Measurements from ENCODE around the gene MARK4. TPM values are rescaled to one million over a fixed set of nuclear protein-coding genes. Genes with fewer than 3 reads are reported as not detected.
"Not testable (repeated sequence)": the region's sequence is repeated elsewhere in the genome, so short reads cannot be mapped to it uniquely, and the experiment has no call there.

Gene MARK4
- polyA plus RNA-seq, 1 experiment: 17.1 TPM

- TF ChIP-seq, protein P1, sequence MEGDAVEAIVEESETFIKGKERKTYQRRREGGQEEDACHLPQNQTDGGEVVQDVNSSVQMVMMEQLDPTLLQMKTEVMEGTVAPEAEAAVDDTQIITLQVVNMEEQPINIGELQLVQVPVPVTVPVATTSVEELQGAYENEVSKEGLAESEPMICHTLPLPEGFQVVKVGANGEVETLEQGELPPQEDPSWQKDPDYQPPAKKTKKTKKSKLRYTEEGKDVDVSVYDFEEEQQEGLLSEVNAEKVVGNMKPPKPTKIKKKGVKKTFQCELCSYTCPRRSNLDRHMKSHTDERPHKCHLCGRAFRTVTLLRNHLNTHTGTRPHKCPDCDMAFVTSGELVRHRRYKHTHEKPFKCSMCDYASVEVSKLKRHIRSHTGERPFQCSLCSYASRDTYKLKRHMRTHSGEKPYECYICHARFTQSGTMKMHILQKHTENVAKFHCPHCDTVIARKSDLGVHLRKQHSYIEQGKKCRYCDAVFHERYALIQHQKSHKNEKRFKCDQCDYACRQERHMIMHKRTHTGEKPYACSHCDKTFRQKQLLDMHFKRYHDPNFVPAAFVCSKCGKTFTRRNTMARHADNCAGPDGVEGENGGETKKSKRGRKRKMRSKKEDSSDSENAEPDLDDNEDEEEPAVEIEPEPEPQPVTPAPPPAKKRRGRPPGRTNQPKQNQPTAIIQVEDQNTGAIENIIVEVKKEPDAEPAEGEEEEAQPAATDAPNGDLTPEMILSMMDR (IDR thresholded peaks at IDR 0.05; ENCODE audit: insufficient read depth, low read depth, low read length): no peak
- POLR2A ChIA-PET: no interaction called here
- CTCF ChIA-PET: interaction anchor here (0.6 kb wide), 1 partner anchor 74 kb away, joined by 4 read pairs; no protein-coding TSS in a partner anchor
- H3K27me3 ChIP-seq (ENCODE audit: control insufficient read depth, insufficient read depth, low read length): no peaks in the 10 kb centered on the region
- H3K4me3 ChIP-seq (ENCODE audit: low read depth, low read length): no peak overlapping the region
- DNase-seq (ENCODE audit: low read depth): no peak
- peaks cover 15% of the 10 kb centered on the region for H3K36me3 ChIP-seq (ENCODE audit: control insufficient read depth, insufficient read depth, low read length)
Observed at GRCh38 chr19:45264781-45265317, 13.8 kb downstream of the MARK4 start.

- no peaks in the 10 kb centered on the region for H3K27me3 ChIP-seq (ENCODE audit: control insufficient read depth, insufficient read depth, low read length)
- POLR2A ChIA-PET: no interaction called here
- no peak for DNase-seq (ENCODE audit: low read depth)
- no peak overlapping the region for H3K4me3 ChIP-seq (ENCODE audit: low read depth, low read length)
- CTCF ChIA-PET: no interaction called here
- peaks cover 18% of the 10 kb centered on the region for H3K36me3 ChIP-seq (ENCODE audit: control insufficient read depth, insufficient read depth, low read length)
- TF ChIP-seq, protein P1 (IDR thresholded peaks at IDR 0.05; ENCODE audit: insufficient read depth, low read depth, low read length): no peak
Observed at GRCh38 chr19:45265375-45265774, 14.3 kb downstream of the MARK4 start.

DNA sequence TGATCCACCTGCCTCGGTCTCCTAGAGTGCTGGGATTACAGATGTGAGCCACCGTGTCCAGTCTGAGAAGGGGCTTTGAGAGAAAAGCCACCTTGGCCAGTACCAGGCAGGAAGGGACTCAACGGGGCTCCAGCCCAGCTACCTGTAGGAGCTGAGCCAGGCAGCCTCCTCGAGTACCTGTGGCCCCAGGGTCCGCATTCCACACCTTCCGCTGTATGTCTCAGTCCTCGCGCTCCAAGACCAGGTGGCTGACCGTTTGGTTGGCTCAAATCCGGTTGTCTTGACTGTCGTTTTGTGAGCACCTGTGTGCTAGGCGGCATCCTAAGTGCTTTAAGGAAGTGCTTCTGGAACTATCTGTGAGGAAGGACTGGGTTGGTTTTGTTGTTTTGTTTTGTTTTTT is 16.2 kb downstream of the MARK4 start:
- Histone ChIP-seq H3K36me3 (ENCODE audit: control insufficient read depth, insufficient read depth, low read length) (peaks cover 25% of the 10 kb centered on the region), H3K27me3 (ENCODE audit: control insufficient read depth, insufficient read depth, low read length) (no peaks in the 10 kb centered on the region), H3K4me3 (ENCODE audit: low read depth, low read length) (no peak overlapping the region)
- no peak for DNase-seq (ENCODE audit: low read depth)
- TF ChIP-seq, protein P1 (IDR thresholded peaks at IDR 0.05; ENCODE audit: insufficient read depth, low read depth, low read length): no peak
- ChIA-PET CTCF (interaction anchor here (1.3 kb wide), 2 partner anchors 19 to 72 kb away, joined by 3 to 6 read pairs; no protein-coding TSS in a partner anchor), POLR2A (no interaction called here)

- CTCF ChIA-PET; H3K4me3 ChIP-seq (ENCODE audit: low read depth, low read length); H3K27me3 ChIP-seq (ENCODE audit: control insufficient read depth, insufficient read depth, low read length); DNase-seq (ENCODE audit: low read depth); POLR2A ChIA-PET: not testable (repeated sequence)
- peaks cover 29% of the 10 kb centered on the region for H3K36me3 ChIP-seq (ENCODE audit: control insufficient read depth, insufficient read depth, low read length)
Observed at GRCh38 chr19:45269939-45270338, 18.9 kb downstream of the MARK4 start.

GRCh38 chr19:45271098-45271734 is 20.1 kb downstream of the MARK4 start:
- Histone ChIP-seq H3K4me3 (ENCODE audit: low read depth, low read length) (no peak overlapping the region), H3K27me3 (ENCODE audit: control insufficient read depth, insufficient read depth, low read length) (no peaks in the 10 kb centered on the region), H3K36me3 (ENCODE audit: control insufficient read depth, insufficient read depth, low read length) (peaks cover 30% of the 10 kb centered on the region)
- CTCF ChIA-PET: no interaction called here
- TF ChIP-seq, protein P1 (IDR thresholded peaks at IDR 0.05; ENCODE audit: insufficient read depth, low read depth, low read length): no peak
- POLR2A ChIA-PET: no interaction called here
- DNase-seq (ENCODE audit: low read depth): no peak

DNA sequence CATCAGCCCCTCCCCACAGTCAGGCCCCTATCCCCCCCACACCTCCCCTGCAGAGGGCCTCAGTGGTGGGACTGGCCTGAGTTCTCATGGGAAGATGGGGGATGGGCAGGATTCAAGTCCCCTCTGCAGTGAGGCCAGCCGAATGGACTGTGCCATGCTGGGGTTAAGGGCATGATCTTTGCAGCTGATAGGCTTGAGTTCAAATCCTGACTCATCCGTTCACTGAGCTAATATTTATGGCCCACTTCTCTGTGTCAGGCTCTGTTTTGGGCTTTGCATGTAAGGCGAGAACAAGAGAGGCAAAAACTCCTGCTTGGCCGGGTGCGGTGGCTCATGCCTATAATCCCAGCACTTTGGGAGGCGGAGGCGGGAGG is 20.7 kb downstream of the MARK4 start:
- no peaks in the 10 kb centered on the region for H3K27me3 ChIP-seq (ENCODE audit: control insufficient read depth, insufficient read depth, low read length)
- ChIA-PET CTCF (no interaction called here), POLR2A (no interaction called here)
- TF ChIP-seq, protein P1 (IDR thresholded peaks at IDR 0.05; ENCODE audit: insufficient read depth, low read depth, low read length): no peak
- peaks cover 30% of the 10 kb centered on the region for H3K36me3 ChIP-seq (ENCODE audit: control insufficient read depth, insufficient read depth, low read length)
- no peak for DNase-seq (ENCODE audit: low read depth)
- no peak overlapping the region for H3K4me3 ChIP-seq (ENCODE audit: low read depth, low read length)
